22Rv1 (cell line): Measurements from ENCODE around the gene CD44.

Experiments used
- H3K27ac ChIP-seq: fragments of 450-650 bp; 2 replicates; pipeline ENCODE4 v1.5.1; 2017
- ZFX ChIP-seq: fragments of 450-650 bp; IDR thresholded peaks from 2 replicates; pipeline ENCODE4 v1.6.1; 2017; ENCODE audit warnings: antibody characterized with exemption, borderline replicate concordance
- TF ChIP-seq, protein P1 (sequence below): fragments of 450-650 bp; IDR thresholded peaks from 2 replicates; pipeline ENCODE4 v1.5.1; 2017; ENCODE audit warnings: mild to moderate bottlenecking

The CD44 gene

GRCh38 chr11:35179466-35180135 is 40.6 kb downstream of the CD44 start:
- H3K27ac ChIP-seq = no peak overlapping the region
- TF ChIP-seq, protein P1, sequence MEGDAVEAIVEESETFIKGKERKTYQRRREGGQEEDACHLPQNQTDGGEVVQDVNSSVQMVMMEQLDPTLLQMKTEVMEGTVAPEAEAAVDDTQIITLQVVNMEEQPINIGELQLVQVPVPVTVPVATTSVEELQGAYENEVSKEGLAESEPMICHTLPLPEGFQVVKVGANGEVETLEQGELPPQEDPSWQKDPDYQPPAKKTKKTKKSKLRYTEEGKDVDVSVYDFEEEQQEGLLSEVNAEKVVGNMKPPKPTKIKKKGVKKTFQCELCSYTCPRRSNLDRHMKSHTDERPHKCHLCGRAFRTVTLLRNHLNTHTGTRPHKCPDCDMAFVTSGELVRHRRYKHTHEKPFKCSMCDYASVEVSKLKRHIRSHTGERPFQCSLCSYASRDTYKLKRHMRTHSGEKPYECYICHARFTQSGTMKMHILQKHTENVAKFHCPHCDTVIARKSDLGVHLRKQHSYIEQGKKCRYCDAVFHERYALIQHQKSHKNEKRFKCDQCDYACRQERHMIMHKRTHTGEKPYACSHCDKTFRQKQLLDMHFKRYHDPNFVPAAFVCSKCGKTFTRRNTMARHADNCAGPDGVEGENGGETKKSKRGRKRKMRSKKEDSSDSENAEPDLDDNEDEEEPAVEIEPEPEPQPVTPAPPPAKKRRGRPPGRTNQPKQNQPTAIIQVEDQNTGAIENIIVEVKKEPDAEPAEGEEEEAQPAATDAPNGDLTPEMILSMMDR = no peak
- TF ChIP-seq ZFX = no peak

DNA sequence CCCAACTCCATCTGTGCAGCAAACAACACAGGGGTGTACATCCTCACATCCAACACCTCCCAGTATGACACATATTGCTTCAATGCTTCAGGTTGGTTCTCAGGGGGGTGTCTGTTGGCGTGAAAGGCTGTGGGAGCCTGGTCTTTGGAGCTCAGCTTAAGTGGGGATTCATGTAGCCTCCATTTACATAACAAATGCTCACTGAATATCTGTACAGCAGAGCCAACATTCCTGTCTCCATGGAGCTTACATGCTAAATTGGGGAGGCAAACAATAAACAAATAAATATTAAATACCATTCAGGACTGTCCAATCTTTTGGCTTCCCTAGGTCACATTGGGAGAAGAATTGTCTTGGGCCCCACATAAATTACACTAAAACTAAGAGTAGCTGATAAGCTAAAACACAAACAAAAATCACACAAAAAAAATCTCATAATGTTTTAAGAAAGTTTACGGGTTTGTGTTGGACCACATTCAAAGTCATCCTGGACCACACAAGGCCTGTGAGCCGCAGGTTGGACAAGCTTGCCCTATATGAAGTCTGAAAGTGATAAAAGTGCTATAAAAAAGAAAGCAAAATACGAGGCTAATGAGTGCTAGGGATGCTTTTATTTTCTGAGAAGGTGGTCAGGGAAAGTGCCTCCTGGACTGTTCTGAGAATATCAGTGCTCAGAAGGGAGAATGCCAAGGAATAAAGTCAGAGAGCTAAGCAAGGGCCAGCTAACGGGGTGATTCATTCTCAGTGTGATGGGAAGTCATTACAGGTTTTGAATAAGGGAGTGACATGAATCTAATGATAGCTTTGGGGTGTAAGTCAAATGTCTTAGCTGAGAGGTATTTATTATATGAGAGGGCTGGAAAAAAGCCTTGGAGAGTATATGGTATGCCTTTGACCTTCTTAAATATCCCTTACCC is 41.6 kb downstream of the CD44 start:
- TF ChIP-seq, protein P1 = no peak
- no peak for TF ChIP-seq ZFX
- H3K27ac ChIP-seq = no peak overlapping the region

DNA sequence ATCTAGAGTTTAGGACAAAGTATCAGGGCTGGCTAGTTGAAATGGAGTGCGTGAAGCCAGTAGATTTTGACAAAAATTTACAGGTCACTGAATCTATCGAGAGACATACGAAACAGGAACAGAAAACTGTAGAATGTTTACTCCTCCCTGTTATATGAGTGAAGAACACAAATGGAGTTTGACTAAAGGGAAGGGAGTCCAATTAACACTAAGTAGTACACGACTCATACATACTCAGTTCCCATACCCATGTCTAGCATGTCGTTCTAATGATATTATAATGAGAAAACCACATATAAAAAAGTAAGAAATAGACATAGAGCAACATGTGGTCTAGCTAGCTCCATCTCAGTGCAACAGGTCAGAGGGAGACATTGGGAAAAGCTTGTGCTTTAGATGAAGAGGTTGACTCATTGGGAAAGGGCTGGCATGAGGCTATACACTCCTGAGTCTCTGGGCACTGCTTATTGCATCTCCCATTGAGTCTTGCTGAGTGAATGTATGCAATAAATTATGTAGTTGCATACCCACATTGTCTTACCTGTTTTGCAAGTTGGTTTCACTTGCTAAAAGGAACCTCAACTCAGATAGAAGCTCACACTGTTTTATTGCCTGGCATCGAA is 43.5 kb downstream of the CD44 start:
- no peak overlapping the region for H3K27ac ChIP-seq
- TF ChIP-seq ZFX = no peak
- TF ChIP-seq, protein P1 = no peak

DNA sequence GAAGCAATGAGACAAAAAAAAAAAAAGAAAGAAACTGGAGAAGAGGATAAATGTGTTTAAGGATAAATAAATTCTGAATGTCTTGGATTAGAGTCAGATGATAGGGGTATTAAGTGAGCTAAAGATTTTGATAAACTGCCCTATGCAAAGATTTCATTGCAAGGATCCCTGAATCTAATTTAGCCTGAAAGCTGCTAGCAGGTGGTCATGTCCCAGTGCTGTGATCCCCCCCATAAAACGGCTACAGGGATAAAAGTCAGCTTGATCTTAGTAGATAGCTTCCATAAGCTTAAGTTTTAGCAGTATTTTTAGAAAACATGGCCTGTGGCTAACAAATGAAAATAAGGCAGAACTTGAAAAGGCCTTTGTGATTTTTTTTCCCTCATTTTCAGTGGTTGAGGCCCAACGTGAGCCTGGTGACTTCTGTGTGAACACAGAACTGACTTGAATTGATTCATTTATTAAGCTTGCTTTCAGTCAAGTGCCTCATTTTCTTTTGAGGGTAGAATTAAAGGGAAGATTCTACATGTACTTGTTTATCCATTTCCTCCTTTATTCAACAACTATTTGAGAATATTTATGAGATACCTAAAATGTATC is 44.5 kb downstream of the CD44 start:
- no peak overlapping the region for H3K27ac ChIP-seq
- TF ChIP-seq ZFX = no peak
- TF ChIP-seq, protein P1 = no peak

- TF ChIP-seq, protein P1 = no peak
- no peak for TF ChIP-seq ZFX
- H3K27ac ChIP-seq = no peak overlapping the region
These were observed 46.7 kb downstream of the CD44 start for GRCh38 chr11:35185696-35186095.

- no peak overlapping the region for H3K27ac ChIP-seq
- no peak for TF ChIP-seq ZFX
- TF ChIP-seq, protein P1 = no peak
These were observed 49.0 kb downstream of the CD44 start for GRCh38 chr11:35187996-35188395.
